Tibial artery (tissue), 4 donors: Measurements from ENCODE around the gene SERPINA1.

Source experiments
- DNase-seq, 2 donors: peaks; one replicate each; pipeline ENCODE4 v3.0.0-alpha.2; 2019
- H3K27ac ChIP-seq, 2 donors: fragments of 200-600 bp; sonication (generic) in 1 of 2; 1 replicate in 1 of 2; 2 replicates in 1 of 2; pipeline ENCODE4 v1.5.1; 2018 to 2019; ENCODE audit warnings: mild to moderate bottlenecking in 1 of 2
- H3K27me3 ChIP-seq, 2 donors: fragments of 200-600 bp; sonication (generic) in 1 of 2; one replicate each; pipeline versions ENCODE4 v1.5.1 to v1.6.0; 2016 to 2019
- H3K36me3 ChIP-seq, 3 donors: fragments of 200-600 bp; sonication (generic) in 2 of 3; one replicate each; pipeline ENCODE4 v1.5.1; 2016 to 2019; ENCODE audit warnings: mild to moderate bottlenecking in 2 of 3
- H3K4me1 ChIP-seq, 4 donors: fragments of 200-600 bp; sonication (generic) in 2 of 4; 1 replicate in 3 of 4; 2 replicates in 1 of 4; pipeline ENCODE4 v1.5.1; 2016 to 2019
- H3K4me3 ChIP-seq, 2 donors: fragments of 200-600 bp; sonication (generic) in 1 of 2; 1 replicate in 1 of 2; 2 replicates in 1 of 2; pipeline ENCODE4 v1.5.1; 2018 to 2019; ENCODE audit warnings: mild to moderate bottlenecking in 2 of 2
- H3K9me3 ChIP-seq, 3 donors: fragments of 200-600 bp; sonication (generic) in 1 of 3; one replicate each; pipeline ENCODE4 v1.5.1; 2016 to 2019
- CTCF ChIP-seq, 2 experiments: fragments of 200-600 bp in 1 of 2; fragments of 450-650 bp in 1 of 2; IDR thresholded peaks; one replicate each; pipeline ENCODE4 v1.5.1; 2017 to 2019; ENCODE audit warnings: antibody characterized with exemption in 2 of 2, mild to moderate bottlenecking in 1 of 2, moderate library complexity in 1 of 2
- intact Hi-C: fragments of 100-400 bp; cut with DNase I; formaldehyde crosslinking; loops from one replicate; pipeline ENCODE4 v1.15.0; 2023; ENCODE audit warnings: low total_unique reads

Gene SERPINA1

GRCh38 chr14:94343238-94344005, 45.0 kb downstream of the SERPINA1 start:
- DNase-seq = no peak
- TF ChIP-seq CTCF (IDR thresholded peaks at IDR 0.05) = no peak
- Histone ChIP-seq H3K27me3 (no peaks in the 10 kb centered on the region), H3K4me1 (peaks cover 0 to 16% (median 9%) of the 10 kb centered on the region in 4 donors), H3K27ac (no peak overlapping the region), H3K4me3 (no peak overlapping the region), H3K36me3 (no peaks in the 10 kb centered on the region), H3K9me3 (no peaks in the 10 kb centered on the region)
- intact Hi-C loops = no loop called here

- Histone ChIP-seq H3K4me1 (peaks cover 0 to 16% (median 9%) of the 10 kb centered on the region in 4 donors), H3K9me3 (no peaks in the 10 kb centered on the region), H3K27me3 (no peaks in the 10 kb centered on the region), H3K4me3 (no peak overlapping the region), H3K36me3 (no peaks in the 10 kb centered on the region), H3K27ac (no peak overlapping the region)
- DNase-seq = peak; percentile 90 to 94
- intact Hi-C loops = no loop called here
- no peak for TF ChIP-seq CTCF (IDR thresholded peaks at IDR 0.05)
Measured at GRCh38 chr14:94342334-94342934, 46.0 kb downstream of the SERPINA1 start.

- Histone ChIP-seq H3K27ac (no peak overlapping the region), H3K4me1 (peaks cover 0 to 16% (median 9%) of the 10 kb centered on the region in 4 donors), H3K36me3 (no peaks in the 10 kb centered on the region), H3K9me3 (no peaks in the 10 kb centered on the region), H3K27me3 (no peaks in the 10 kb centered on the region), H3K4me3 (no peak overlapping the region)
- no peak for TF ChIP-seq CTCF (IDR thresholded peaks at IDR 0.05)
- DNase-seq = no peak
- intact Hi-C loops = no loop called here
Measured at GRCh38 chr14:94341656-94342333, 46.6 kb downstream of the SERPINA1 start.

GRCh38 chr14:94340533-94340932, 47.9 kb downstream of the SERPINA1 start:
- intact Hi-C loops = no loop called here
- TF ChIP-seq CTCF (IDR thresholded peaks at IDR 0.05) = no peak
- no peaks in the 10 kb centered on the region for H3K27me3 ChIP-seq
- no peak overlapping the region for H3K4me3 ChIP-seq
- no peak for DNase-seq
- H3K27ac ChIP-seq = no peak overlapping the region
- peaks cover 0 to 16% (median 9%) of the 10 kb centered on the region in 4 donors for H3K4me1 ChIP-seq
- no peaks in the 10 kb centered on the region for H3K36me3 ChIP-seq
- H3K9me3 ChIP-seq = no peaks in the 10 kb centered on the region

- Histone ChIP-seq H3K36me3 (no peaks in the 10 kb centered on the region), H3K4me1 (peaks cover 0 to 16% (median 9%) of the 10 kb centered on the region in 4 donors), H3K4me3 (no peak overlapping the region), H3K27me3 (no peaks in the 10 kb centered on the region), H3K9me3 (no peaks in the 10 kb centered on the region), H3K27ac (no peak overlapping the region)
- DNase-seq = no peak
- TF ChIP-seq CTCF (IDR thresholded peaks at IDR 0.05) = no peak
- intact Hi-C loops = no loop called here
Measured at GRCh38 chr14:94338023-94338422, 50.4 kb downstream of the SERPINA1 start.
